Mucosa of rectum (tissue), 2 donors: Measurements from ENCODE around the gene POLR3E.

ENCODE experiments used
- H3K27ac ChIP-seq, 2 donors: one replicate each; pipeline ENCODE4 v1.7.0; 2013; ENCODE audit warnings: inconsistent platforms in 2 of 2, low read depth in 2 of 2, low read length in 2 of 2
- H3K27me3 ChIP-seq, 2 donors: one replicate each; pipeline ENCODE4 v1.7.0; 2013; ENCODE audit warnings: low read length in 2 of 2; ENCODE audit not compliant: control insufficient read depth in 2 of 2, insufficient read depth in 2 of 2
- H3K36me3 ChIP-seq, 2 donors: one replicate each; pipeline ENCODE4 v1.7.0; 2013; ENCODE audit warnings: low read length in 2 of 2; ENCODE audit not compliant: control insufficient read depth in 2 of 2, insufficient read depth in 2 of 2
- H3K4me1 ChIP-seq, 2 donors: one replicate each; pipeline ENCODE4 v1.7.0; 2013; ENCODE audit warnings: low read length in 2 of 2, mild to moderate bottlenecking in 1 of 2; ENCODE audit not compliant: control insufficient read depth in 2 of 2, insufficient read depth in 2 of 2
- H3K4me3 ChIP-seq, 2 donors: one replicate each; pipeline ENCODE4 v1.7.0; 2013; ENCODE audit warnings: low read length in 2 of 2
- H3K9ac ChIP-seq, 2 donors: one replicate each; pipeline ENCODE4 v1.7.0; 2013; ENCODE audit warnings: low read length in 2 of 2, low read depth in 1 of 2, mild to moderate bottlenecking in 1 of 2
- H3K9me3 ChIP-seq, 2 donors: one replicate each; pipeline ENCODE4 v1.7.0; 2013; ENCODE audit warnings: low read length in 2 of 2; ENCODE audit not compliant: control insufficient read depth in 2 of 2
- donor health status: healthy.
- donor health status: Normal muscosa, but diverticular disease.

The POLR3E gene

GRCh38 chr16:22323959-22324786 is 27.0 kb downstream of the POLR3E start:
- no peak overlapping the region for H3K9ac ChIP-seq
- H3K4me3 ChIP-seq: no peak overlapping the region
- H3K4me1 ChIP-seq: peaks cover 0 to 2% of the 10 kb centered on the region in 2 donors
- no peaks in the 10 kb centered on the region for H3K9me3 ChIP-seq
- H3K36me3 ChIP-seq: peaks cover 54 to 63% of the 10 kb centered on the region in 2 donors
- no peak overlapping the region for H3K27ac ChIP-seq
- H3K27me3 ChIP-seq: no peaks in the 10 kb centered on the region

GRCh38 chr16:22324787-22325597 is 27.8 kb downstream of the POLR3E start:
- Histone ChIP-seq H3K4me1 (peaks cover 0 to 2% of the 10 kb centered on the region in 2 donors), H3K9me3 (no peaks in the 10 kb centered on the region)

DNA sequence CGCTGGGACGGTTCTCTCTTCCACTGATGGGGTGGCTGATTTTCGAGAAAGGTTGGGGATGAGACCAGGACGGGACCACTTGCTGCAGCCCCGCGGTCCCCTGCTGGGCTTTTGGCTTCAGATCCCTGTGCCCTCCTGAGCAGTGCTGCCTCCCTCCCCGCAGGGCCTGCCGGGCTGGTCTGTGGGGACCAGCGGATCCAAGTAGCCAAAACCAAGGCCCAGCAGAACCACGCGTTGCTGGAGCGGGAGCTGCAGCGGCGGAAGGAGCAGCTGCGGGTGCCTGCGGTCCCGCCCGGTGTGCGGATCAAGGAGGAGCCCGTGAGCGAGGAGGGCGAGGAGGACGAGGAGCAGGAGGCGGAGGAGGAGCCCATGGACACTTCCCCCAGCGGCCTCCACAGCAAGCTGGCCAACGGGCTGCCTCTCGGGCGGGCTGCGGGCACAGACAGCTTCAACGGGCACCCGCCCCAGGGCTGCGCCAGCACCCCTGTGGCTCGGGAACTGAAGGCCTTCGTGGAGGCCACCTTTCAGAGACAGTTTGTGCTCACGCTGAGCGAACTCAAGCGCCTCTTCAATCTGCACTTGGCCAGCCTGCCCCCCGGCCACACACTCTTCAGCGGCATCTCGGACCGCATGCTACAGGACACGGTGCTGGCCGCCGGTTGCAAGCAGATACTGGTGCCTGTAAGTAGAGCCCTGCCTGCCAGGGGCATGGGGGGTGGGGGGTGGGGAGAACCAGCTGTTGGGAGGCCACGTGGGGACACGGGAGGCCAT is 28.6 kb downstream of the POLR3E start:
- H3K4me3 ChIP-seq: no peak overlapping the region
- H3K27me3 ChIP-seq: no peaks in the 10 kb centered on the region
- H3K9me3 ChIP-seq: no peaks in the 10 kb centered on the region
- H3K36me3 ChIP-seq: peaks cover 55 to 61% of the 10 kb centered on the region in 2 donors
- H3K4me1 ChIP-seq: peaks cover 0 to 2% of the 10 kb centered on the region in 2 donors
- no peak overlapping the region for H3K9ac ChIP-seq
- H3K27ac ChIP-seq: no peak overlapping the region

More at GRCh38 chr16:22324787-22325597, 27.8 kb downstream of the POLR3E start:
- Histone ChIP-seq H3K27ac (no peak overlapping the region), H3K27me3 (no peaks in the 10 kb centered on the region), H3K4me3 (no peak overlapping the region), H3K36me3 (peaks cover 56 to 64% of the 10 kb centered on the region in 2 donors), H3K9ac (no peak overlapping the region)

DNA sequence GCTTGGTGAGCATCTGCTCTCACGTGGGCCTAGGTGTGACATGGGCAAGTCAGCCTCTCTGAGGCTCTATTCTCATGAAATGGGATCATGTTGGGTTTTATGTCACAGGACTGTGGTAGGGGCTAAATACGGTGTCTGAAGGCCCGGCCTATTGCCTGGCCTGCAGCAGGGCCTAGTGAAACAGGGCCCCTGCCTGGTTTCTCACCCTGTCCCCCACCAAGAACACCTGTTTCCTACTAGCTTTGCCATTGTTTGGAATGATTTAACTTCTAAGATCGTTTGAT is 29.1 kb downstream of the POLR3E start:
- no peak overlapping the region for H3K27ac ChIP-seq
- H3K4me1 ChIP-seq: peaks cover 0 to 2% of the 10 kb centered on the region in 2 donors
- peaks cover 52 to 55% of the 10 kb centered on the region in 2 donors for H3K36me3 ChIP-seq
- no peak overlapping the region for H3K4me3 ChIP-seq
- H3K9me3 ChIP-seq: no peaks in the 10 kb centered on the region
- H3K9ac ChIP-seq: no peak overlapping the region
- no peaks in the 10 kb centered on the region for H3K27me3 ChIP-seq

DNA sequence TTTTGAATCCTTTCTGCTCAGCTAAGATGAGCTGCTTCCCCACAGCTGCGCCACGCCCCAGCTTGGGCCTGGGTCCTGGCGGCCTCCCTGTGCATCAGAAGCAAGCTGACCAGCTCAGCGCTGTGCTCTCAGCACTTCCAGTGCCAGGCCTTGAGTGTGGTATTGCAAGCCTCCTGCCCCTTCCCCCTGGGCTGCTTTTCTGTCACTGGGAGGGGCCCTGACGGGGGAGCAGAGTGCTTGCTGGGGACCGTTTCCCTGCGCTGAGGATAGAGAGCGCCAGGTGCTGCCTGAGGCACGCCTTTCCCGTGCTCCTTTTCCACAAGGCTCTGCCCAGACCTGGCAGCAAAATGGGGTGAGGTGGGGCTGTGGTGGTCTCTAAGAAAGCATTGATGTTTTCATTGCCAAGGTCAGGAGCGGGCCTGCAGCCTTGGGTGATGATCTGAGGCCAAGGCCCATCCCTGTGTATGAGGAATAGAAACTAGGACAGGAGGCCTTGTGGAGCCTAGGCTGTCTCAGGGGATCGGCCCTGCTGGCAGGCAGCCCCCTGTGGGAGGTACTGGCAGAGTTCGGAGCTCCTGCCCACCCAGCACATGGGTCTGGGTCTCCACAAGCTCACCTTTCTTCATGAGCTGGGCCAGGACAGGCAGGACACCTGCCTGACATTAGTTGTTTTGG is 29.7 kb downstream of the POLR3E start:
- H3K36me3 ChIP-seq: peaks cover 53 to 55% of the 10 kb centered on the region in 2 donors
- no peaks in the 10 kb centered on the region for H3K4me1 ChIP-seq
- no peak overlapping the region for H3K9ac ChIP-seq
- H3K4me3 ChIP-seq: no peak overlapping the region
- H3K27ac ChIP-seq: no peak overlapping the region
- H3K9me3 ChIP-seq: no peaks in the 10 kb centered on the region
- H3K27me3 ChIP-seq: no peaks in the 10 kb centered on the region

DNA sequence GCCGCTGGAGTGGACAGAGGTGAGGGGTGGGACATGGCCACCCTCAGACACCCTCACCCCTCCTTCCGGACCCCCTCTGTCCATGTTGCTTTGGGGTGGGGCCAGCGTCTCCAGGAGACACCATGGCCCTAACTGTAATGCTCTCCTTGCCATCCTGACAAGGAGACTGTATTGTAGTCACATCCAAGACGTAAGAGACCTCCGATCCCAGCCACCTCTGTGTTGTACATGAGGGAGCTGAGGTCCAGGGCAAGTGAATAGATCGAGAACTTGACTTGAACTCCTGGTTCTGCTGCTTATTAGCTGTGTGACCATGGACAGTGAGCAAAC is 30.2 kb downstream of the POLR3E start:
- Histone ChIP-seq H3K27ac (no peak overlapping the region), H3K4me3 (no peak overlapping the region), H3K9ac (no peak overlapping the region), H3K9me3 (no peaks in the 10 kb centered on the region), H3K36me3 (peaks cover 53 to 56% of the 10 kb centered on the region in 2 donors), H3K4me1 (no peaks in the 10 kb centered on the region), H3K27me3 (no peaks in the 10 kb centered on the region)

DNA sequence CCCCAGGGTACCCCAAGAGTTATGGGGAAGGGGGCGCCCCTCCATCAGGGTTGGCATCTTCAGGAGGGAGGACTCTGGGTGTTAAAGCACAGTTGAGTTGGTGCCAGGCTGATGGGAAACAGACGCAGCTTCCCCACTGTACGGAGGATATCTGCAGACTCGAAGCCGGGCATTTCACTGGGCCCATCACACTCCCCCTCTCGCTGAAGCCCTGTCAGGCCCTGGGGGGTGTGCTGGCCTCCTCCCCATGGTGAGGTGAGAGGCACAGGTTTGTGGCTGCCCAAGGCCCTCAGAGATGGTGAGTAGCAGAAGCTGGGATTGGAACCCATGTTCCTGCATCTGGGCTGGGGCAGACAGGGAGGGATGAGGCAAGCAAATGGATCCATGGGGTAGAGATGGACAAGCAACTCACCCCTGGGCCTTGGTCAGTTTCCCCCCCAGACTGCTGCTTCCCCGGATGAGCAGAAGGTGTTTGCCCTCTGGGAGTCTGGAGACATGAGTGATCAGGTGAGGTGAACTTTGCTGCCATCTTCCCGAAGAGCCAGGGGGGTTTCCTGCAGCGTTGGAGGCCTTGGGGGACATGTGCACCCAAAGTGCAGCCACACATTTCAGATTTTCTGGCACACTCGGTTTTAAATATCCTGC is 31.0 kb downstream of the POLR3E start:
- Histone ChIP-seq H3K27ac (no peak overlapping the region), H3K27me3 (no peaks in the 10 kb centered on the region), H3K4me1 (no peaks in the 10 kb centered on the region), H3K4me3 (no peak overlapping the region), H3K36me3 (peaks cover 51 to 59% of the 10 kb centered on the region in 2 donors), H3K9me3 (no peaks in the 10 kb centered on the region), H3K9ac (no peak overlapping the region)

DNA sequence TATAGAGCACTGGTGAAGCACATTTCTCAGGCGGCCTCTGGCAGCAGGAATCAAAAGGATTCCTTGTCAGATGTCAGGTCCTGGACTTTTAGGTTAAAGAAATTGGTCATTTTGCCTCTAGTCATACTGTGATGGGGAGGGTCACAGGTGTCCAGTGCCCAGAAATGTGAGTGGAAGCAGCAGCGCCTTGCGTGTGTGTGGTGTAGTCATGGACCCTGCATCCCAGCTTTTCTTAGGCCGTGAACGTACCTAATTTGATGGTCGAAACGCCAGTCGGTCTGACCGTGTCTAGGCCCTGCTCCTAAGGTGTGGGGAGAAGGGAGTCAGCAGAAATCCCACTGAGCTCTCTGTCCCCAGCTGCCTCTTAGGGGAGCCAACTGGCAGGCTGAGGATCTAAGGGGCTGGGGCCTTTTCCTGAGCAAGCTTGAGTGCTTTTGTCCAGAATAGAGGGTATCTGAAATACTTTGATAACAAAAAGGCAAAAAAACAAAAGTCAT is 32.0 kb downstream of the POLR3E start:
- H3K9me3 ChIP-seq: no peaks in the 10 kb centered on the region
- H3K27me3 ChIP-seq: no peaks in the 10 kb centered on the region
- H3K36me3 ChIP-seq: peaks cover 56 to 60% of the 10 kb centered on the region in 2 donors
- H3K4me3 ChIP-seq: no peak overlapping the region
- H3K4me1 ChIP-seq: no peaks in the 10 kb centered on the region
- no peak overlapping the region for H3K27ac ChIP-seq
- H3K9ac ChIP-seq: no peak overlapping the region

- Histone ChIP-seq H3K36me3 (peaks cover 56 to 61% of the 10 kb centered on the region in 2 donors), H3K4me3 (no peak overlapping the region), H3K4me1 (no peaks in the 10 kb centered on the region), H3K27ac (no peak overlapping the region), H3K9me3 (no peaks in the 10 kb centered on the region), H3K9ac (no peak overlapping the region), H3K27me3 (no peaks in the 10 kb centered on the region)
Observed at GRCh38 chr16:22330326-22330725, 33.1 kb downstream of the POLR3E start.
